Smooth muscle cell (in vitro differentiated cells): ENCODE data around the gene FAM83C. TPM values are rescaled to one million over a fixed set of nuclear protein-coding genes. Genes with fewer than 3 reads are reported as not detected.

Experiments
- DNase-seq: peaks from one replicate; lab custom pipeline; 2025; ENCODE audit not compliant: unreplicated experiment; lab: John Stamatoyannopoulos, UW
- H2AFZ ChIP-seq: fragments of 200-600 bp; sonication (generic); 2 replicates; pipeline ENCODE4 v1.6.0; 2016; ENCODE audit warnings: antibody characterized with exemption, low read depth, mild to moderate bottlenecking
- H3F3A ChIP-seq: fragments of 200-600 bp; sonication (generic); 2 replicates; pipeline ENCODE4 v1.6.0; 2017; ENCODE audit warnings: antibody characterized with exemption, low read depth
- H3K27ac ChIP-seq: fragments of 200-600 bp; sonication (generic); 2 replicates; pipeline ENCODE4 v1.5.1; 2016; ENCODE audit warnings: low read depth, mild to moderate bottlenecking
- H3K27me3 ChIP-seq: fragments of 200-600 bp; sonication (generic); 2 replicates; pipeline ENCODE4 v1.6.1; 2016; ENCODE audit warnings: low read depth, mild to moderate bottlenecking
- H3K36me3 ChIP-seq: fragments of 200-600 bp; sonication (generic); 2 replicates; pipeline ENCODE4 v1.5.1; 2016; ENCODE audit warnings: low read depth
- H3K4me1 ChIP-seq: fragments of 200-600 bp; sonication (generic); 2 replicates; pipeline ENCODE4 v1.5.1; 2016; ENCODE audit warnings: low read depth
- H3K4me2 ChIP-seq: fragments of 200-600 bp; sonication (generic); 2 replicates; pipeline ENCODE4 v1.6.0; 2016; ENCODE audit warnings: mild to moderate bottlenecking
- H3K4me3 ChIP-seq: fragments of 200-600 bp; sonication (generic); 2 replicates; pipeline ENCODE4 v1.5.1; 2016; ENCODE audit warnings: mild to moderate bottlenecking
- H3K79me2 ChIP-seq: fragments of 200-600 bp; sonication (generic); 2 replicates; pipeline ENCODE4 v1.6.0; 2016; ENCODE audit warnings: low read depth, mild to moderate bottlenecking
- H3K9ac ChIP-seq: fragments of 200-600 bp; sonication (generic); 2 replicates; pipeline ENCODE4 v1.6.0; 2016; ENCODE audit warnings: low read depth
- H3K9me3 ChIP-seq: fragments of 200-600 bp; sonication (generic); replicated peaks from 2 replicates; pipeline ENCODE4 v1.5.1; 2016; ENCODE audit warnings: low read depth
- H4K20me1 ChIP-seq: fragments of 200-600 bp; sonication (generic); 2 replicates; pipeline ENCODE4 v1.6.0; 2016; ENCODE audit warnings: low read depth
- WGBS: methylation state at CpG from one replicate; pipeline ENCODE4 v1.1.7; 2016; ENCODE audit warnings: low lambda C conversion rate; 5-methylcytosine and 5-hydroxymethylcytosine counted together
- polyA plus RNA-seq: library from polyadenylated mRNA; unstranded; fragments of >200 nt; fragmentation: Nextera tagmentation; extraction: Ambion mirVana; gene quantifications from 2 replicates; pipeline ENCODE4 v1.2.1, GENCODE V29; 2016
- total RNA-seq: library from RNA; depleted of rRNA; stranded (reverse); fragments of >200 nt; gene quantifications from 2 replicates; pipeline ENCODE4 v1.2.3, GENCODE V29; 2014
- TF ChIP-seq, protein P1 (sequence below): fragments of 200-600 bp; sonication (generic); IDR thresholded peaks from 2 replicates; pipeline ENCODE4 v1.5.1; 2017; ENCODE audit warnings: borderline replicate concordance, mild to moderate bottlenecking, antibody characterized with exemption; ENCODE audit not compliant: insufficient read depth, poor library complexity, severe bottlenecking

The FAM83C gene
- total and polyA plus RNA-seq, 2 experiments from 2014 or later: 0.49 TPM; not detected in 1

DNA sequence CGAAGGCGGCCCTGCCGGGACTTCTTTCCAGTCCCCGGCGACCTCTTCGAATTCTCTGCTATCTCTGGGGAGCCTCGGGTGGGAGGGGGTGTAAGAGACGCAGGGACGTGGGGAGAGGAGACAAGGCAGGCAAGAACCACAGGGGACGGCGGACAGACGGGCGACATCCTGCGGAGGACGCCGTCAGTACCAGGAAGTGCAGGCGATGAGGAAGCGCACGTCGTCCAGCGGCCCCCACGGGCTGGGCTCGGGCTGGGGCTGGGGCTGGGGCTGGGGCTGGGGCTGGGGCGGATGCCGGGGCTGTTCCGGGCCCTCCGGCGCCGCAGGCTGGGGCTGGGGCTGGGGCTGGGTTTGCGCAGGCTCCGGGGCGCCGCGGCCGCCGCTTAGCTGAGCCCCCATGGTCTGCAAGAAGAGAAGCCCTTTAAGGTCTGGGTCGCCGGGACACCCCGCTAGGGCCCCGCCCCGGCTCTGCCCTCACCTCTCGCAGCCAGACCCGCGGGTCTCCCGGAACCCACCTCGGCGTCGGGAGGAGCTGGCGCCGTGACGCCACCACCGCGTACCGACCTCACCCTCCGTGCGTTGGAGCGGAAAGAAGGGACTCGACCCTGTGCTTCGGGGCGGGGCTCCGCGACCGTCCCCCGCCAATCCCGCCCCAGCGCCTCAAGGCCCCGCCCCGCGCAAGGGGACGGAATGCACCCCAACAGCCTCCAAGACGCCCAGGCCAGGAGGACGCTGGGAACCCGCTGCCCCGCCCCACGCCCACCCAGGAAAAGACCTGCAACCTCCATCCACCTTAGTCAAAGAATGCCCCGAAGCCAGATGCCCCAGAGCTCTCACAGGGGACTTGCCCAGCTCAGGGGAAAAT, 14.5 kb downstream of the FAM83C start, which contains the start of gene MMP24OS:
Gene MMP24OS, minus strand, starts transcription at position 592 of the 865 bp plus-strand sequence. Its CDS starts 193 bp downstream, at position 399.
- H3K9me3 ChIP-seq: no peaks in the 10 kb centered on the region
- peaks cover 30% of the 10 kb centered on the region for H3K79me2 ChIP-seq
- H4K20me1 ChIP-seq: peaks cover 11% of the 10 kb centered on the region
- H3K9ac ChIP-seq: peak within 1 kb of the TSS; percentile 86
- no peaks in the 10 kb centered on the region for H3K36me3 ChIP-seq
- peak within 1 kb of the TSS; percentile 97 for H3K4me2 ChIP-seq
- 1% methylated on average over 36 of the region's 76 CpGs for WGBS
- H3F3A ChIP-seq: peaks cover 25% of the 10 kb centered on the region
- TF ChIP-seq, protein P1, sequence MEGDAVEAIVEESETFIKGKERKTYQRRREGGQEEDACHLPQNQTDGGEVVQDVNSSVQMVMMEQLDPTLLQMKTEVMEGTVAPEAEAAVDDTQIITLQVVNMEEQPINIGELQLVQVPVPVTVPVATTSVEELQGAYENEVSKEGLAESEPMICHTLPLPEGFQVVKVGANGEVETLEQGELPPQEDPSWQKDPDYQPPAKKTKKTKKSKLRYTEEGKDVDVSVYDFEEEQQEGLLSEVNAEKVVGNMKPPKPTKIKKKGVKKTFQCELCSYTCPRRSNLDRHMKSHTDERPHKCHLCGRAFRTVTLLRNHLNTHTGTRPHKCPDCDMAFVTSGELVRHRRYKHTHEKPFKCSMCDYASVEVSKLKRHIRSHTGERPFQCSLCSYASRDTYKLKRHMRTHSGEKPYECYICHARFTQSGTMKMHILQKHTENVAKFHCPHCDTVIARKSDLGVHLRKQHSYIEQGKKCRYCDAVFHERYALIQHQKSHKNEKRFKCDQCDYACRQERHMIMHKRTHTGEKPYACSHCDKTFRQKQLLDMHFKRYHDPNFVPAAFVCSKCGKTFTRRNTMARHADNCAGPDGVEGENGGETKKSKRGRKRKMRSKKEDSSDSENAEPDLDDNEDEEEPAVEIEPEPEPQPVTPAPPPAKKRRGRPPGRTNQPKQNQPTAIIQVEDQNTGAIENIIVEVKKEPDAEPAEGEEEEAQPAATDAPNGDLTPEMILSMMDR: no peak
- H3K27me3 ChIP-seq: no peaks in the 10 kb centered on the region
- H3K27ac ChIP-seq: peak within 1 kb of the TSS; percentile 89
- H2AFZ ChIP-seq: no peak within 1 kb of the TSS
- peak within 1 kb of the TSS; percentile 90 for H3K4me3 ChIP-seq
- DNase-seq: peak; percentile 69
- no peaks in the 10 kb centered on the region for H3K4me1 ChIP-seq

DNA sequence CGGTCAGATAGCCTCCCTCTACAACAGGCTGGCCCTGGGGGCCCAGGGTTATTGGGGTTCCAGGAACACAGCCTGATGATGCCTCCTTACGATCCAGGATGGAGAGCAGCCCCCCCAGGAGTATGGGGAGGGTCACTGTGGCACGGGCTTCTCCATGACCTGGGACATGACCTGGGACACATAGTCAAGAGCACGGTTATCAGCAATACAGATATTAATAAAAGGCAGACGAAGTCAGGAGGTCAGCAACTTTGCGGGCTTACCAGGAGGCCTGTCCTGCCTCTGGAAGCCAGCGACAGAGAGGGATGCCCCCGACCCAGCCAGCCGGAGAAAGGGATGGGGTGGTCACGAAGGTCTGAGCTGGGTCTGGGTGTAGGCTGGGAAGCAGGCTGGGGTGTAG, 15.1 kb downstream of the FAM83C start:
- Histone ChIP-seq H2AFZ (no peak overlapping the region), H3K36me3 (no peaks in the 10 kb centered on the region), H3K4me2 (peak overlapping the region; percentile 97), H3K4me3 (peak overlapping the region; percentile 90), H3K9me3 (no peaks in the 10 kb centered on the region), H3K27ac (peak overlapping the region; percentile 89), H3F3A (peaks cover 25% of the 10 kb centered on the region), H4K20me1 (peaks cover 11% of the 10 kb centered on the region), H3K27me3 (no peaks in the 10 kb centered on the region), H3K79me2 (peaks cover 24% of the 10 kb centered on the region), H3K9ac (peak overlapping the region; percentile 86), H3K4me1 (no peaks in the 10 kb centered on the region)
- WGBS: 29% methylated on average over 10 of the region's 10 CpGs
- no peak for DNase-seq
- TF ChIP-seq, protein P1: no peak

DNA sequence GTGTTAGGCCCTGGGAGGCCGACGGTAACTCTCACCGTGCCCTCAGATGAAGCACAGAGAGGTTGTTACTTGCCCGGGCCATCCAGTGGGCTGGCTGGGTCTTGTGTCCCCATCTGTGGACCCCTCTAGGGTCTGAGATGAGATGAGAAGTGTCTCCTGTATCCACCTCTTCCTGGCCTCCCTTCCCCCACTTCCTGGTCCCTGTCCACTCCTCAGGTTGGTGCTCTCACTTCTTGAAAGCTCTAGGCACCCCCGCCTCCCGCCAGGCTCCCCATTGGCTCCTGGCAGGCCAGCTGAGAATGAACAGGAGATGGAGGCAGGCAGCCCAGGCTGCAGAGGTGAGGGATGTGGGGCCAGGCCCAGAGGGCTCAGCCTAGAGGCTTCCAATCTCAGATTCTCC, 15.8 kb downstream of the FAM83C start:
- Histone ChIP-seq H3K36me3 (no peaks in the 10 kb centered on the region), H3K4me1 (no peaks in the 10 kb centered on the region), H3K9me3 (no peaks in the 10 kb centered on the region), H2AFZ (no peak overlapping the region), H3K9ac (peak overlapping the region; percentile 86), H4K20me1 (peaks cover 11% of the 10 kb centered on the region), H3F3A (peaks cover 21% of the 10 kb centered on the region), H3K4me3 (peak overlapping the region; percentile 90), H3K4me2 (peak overlapping the region; percentile 97), H3K79me2 (peaks cover 17% of the 10 kb centered on the region), H3K27me3 (no peaks in the 10 kb centered on the region), H3K27ac (peak overlapping the region; percentile 89)
- no peak for DNase-seq
- 97% methylated on average over 6 of the region's 6 CpGs for WGBS
- TF ChIP-seq, protein P1: no peak
